ENCODE measurements around the gene TMEM270. TPM values are rescaled to one million over a fixed set of nuclear protein-coding genes. Genes with fewer than 3 reads are reported as not detected.

TMEM270 gene
- total and polyA plus RNA-seq, 10 of the 15 experiments (the other 5 are each of a cell fraction or from before 2014, with no cell fraction given): not detected

- DNase-seq (ENCODE audit: low read depth, low spot score): no peak
- ChIA-PET POLR2A (interaction anchor here (0.5 kb wide), 1 partner anchor 15 kb away, joined by 6 read pairs; no protein-coding TSS in a partner anchor), CTCF (interaction anchor here (1.0 to 1.1 kb wide), 2 partner anchors 10 to 110 kb away, joined by 3 read pairs; no protein-coding TSS in a partner anchor), RAD21 (ENCODE audit: unreplicated experiment) (no interaction called here), SMC1A (ENCODE audit: uncharacterized antibody, unreplicated experiment) (interaction anchor here (1.0 kb wide), 1 partner anchor 241 kb away, joined by 3 read pairs; no protein-coding TSS in a partner anchor)
- H3K27me3 ChIP-seq (replicated peaks in 1 of 2; ENCODE audit: control insufficient read depth in 2 of 2, insufficient read depth in 2 of 2, low read length in 1 of 2): no peaks in the 10 kb centered on the region
- ATAC-seq: no peak
- H3K27ac ChIP-seq (ENCODE audit: control insufficient read depth, insufficient read depth): no peak overlapping the region
- H2AFZ ChIP-seq (ENCODE audit: control insufficient read depth, low read depth, low read length): no peak overlapping the region
- no TSS peak for BruUV-seq (replicated peaks)
- H3K4me1 ChIP-seq (ENCODE audit: control insufficient read depth, insufficient read depth, low read length): peaks cover 32% of the 10 kb centered on the region
- H3K79me2 ChIP-seq (ENCODE audit: control insufficient read depth, insufficient read depth, low read length): no peaks in the 10 kb centered on the region
- H3K4me2 ChIP-seq (ENCODE audit: control insufficient read depth, insufficient read depth): no peak overlapping the region
- no peaks in the 10 kb centered on the region for H3K36me3 ChIP-seq (ENCODE audit: control insufficient read depth in 2 of 2, insufficient read depth in 2 of 2, low read length in 1 of 2)
- WGBS (ENCODE audit: insufficient coverage, insufficient replicate concordance, low lambda C conversion rate, missing lambda C conversion rate): 57% methylated on average over 10 of the region's 10 CpGs
- in situ Hi-C loops (cut with MboI): no loop called here
- no peak overlapping the region for H3K4me3 ChIP-seq
- no peaks in the 10 kb centered on the region for H4K20me1 ChIP-seq (ENCODE audit: control insufficient read depth, insufficient read depth)
- TF ChIP-seq RAD21 (IDR thresholded peaks at IDR 0.05; ENCODE audit: insufficient read depth, low read depth, low read length) (no peak), LARP7 (IDR thresholded peaks at IDR 0.05) (no peak), POLR2AphosphoS5 (IDR thresholded peaks at IDR 0.05; ENCODE audit: low read length) (no peak), TCF7 (IDR thresholded peaks at IDR 0.05; ENCODE audit: borderline replicate concordance) (no peak), FOXM1 (IDR thresholded peaks at IDR 0.05; ENCODE audit: low read depth, low read length) (no peak), ZNF384 (IDR thresholded peaks at IDR 0.05; ENCODE audit: borderline replicate concordance, low read depth, low read length) (no peak), RUNX3 (IDR thresholded peaks at IDR 0.05; ENCODE audit: low read length) (no peak), SIX5 (IDR thresholded peaks at IDR 0.05; ENCODE audit: low read depth, low read length, severe bottlenecking) (no peak), EZH2 (IDR thresholded peaks at IDR 0.05; ENCODE audit: borderline replicate concordance, control insufficient read depth, low read depth, low read length) (no peak)
- intact Hi-C loops (cut with micrococcal nuclease; ENCODE audit: unreplicated experiment): no loop called here
- no peak overlapping the region for H3K9ac ChIP-seq (ENCODE audit: control insufficient read depth, insufficient read depth, low read length)
- FAIRE-seq: no peak
- no peaks in the 10 kb centered on the region for H3K9me3 ChIP-seq (replicated peaks; ENCODE audit: control insufficient read depth, insufficient read depth, low read length)
These were observed 12.8 kb upstream of the TMEM270 start for GRCh38 chr7:73847941-73848723.
